Measurements from ENCODE around the gene MGMT.

MGMT gene

GRCh38 chr10:129655007-129655678 is 188.1 kb downstream of the MGMT start:
- Histone ChIP-seq H3K9me3 (ENCODE audit: severe bottlenecking) (no peaks in the 10 kb centered on the region), H3K27me3 (ENCODE audit: insufficient read depth, low read depth, severe bottlenecking) (no peaks in the 10 kb centered on the region), H3K27ac (no peak overlapping the region), H3K36me3 (no peaks in the 10 kb centered on the region), H3K4me3 (ENCODE audit: low read depth, low read length) (no peak overlapping the region)
- TF ChIP-seq CTCF (IDR thresholded peaks at IDR 0.05; ENCODE audit: low read depth, low read length): no peak
- DNase-seq: no peak

DNA sequence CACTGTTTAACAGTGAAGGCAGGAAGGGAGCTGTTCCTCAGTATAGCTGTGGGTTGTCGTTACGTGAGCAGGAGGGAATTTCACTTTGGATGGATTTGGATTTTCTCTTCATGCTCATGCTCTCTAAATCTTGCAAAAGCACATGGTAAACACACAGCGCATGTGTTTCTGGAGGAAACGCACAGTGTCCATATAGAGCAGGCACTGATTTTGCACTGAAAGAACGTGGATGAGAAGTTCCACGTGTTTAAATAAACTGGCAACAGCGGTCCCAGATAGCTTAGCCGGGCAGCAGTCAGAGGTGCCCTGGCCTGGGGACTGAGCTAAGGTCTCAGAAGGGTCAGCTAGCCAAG is 188.6 kb downstream of the MGMT start:
- no peaks in the 10 kb centered on the region for H3K9me3 ChIP-seq (ENCODE audit: severe bottlenecking)
- TF ChIP-seq CTCF (IDR thresholded peaks at IDR 0.05; ENCODE audit: low read depth, low read length): no peak

DNA sequence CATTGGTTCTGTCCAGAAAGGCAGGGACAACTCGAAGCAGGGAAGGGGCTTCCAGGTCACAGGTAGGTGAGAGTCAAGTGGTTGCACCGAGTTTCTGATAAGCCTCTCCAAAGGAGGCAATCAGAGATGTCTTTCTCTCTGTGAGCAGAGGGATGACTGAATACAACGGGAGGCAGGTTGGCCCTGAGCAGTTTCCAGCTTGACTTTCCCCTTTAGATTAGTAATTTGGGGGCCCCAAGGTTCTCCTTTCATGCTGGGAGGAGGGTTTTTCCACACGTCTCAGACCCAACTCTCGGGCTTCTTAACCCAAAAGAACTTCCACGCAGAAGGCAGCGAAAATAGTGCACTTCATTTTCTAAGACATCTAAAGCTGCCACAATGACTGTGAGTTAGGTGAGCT is 189.6 kb downstream of the MGMT start:
- H3K9me3 ChIP-seq (ENCODE audit: severe bottlenecking): no peaks in the 10 kb centered on the region
- H3K36me3 ChIP-seq: no peaks in the 10 kb centered on the region
- no peak overlapping the region for H3K4me3 ChIP-seq (ENCODE audit: low read depth, low read length)
- H3K27me3 ChIP-seq (ENCODE audit: insufficient read depth, low read depth, severe bottlenecking): no peaks in the 10 kb centered on the region
- TF ChIP-seq CTCF (IDR thresholded peaks at IDR 0.05; ENCODE audit: low read depth, low read length): no peak
- no peak overlapping the region for H3K27ac ChIP-seq
- DNase-seq: no peak

More for the DNA sequence above, 188.6 kb downstream of the MGMT start:
- Histone ChIP-seq H3K27ac (no peak overlapping the region), H3K27me3 (ENCODE audit: insufficient read depth, low read depth, severe bottlenecking) (no peaks in the 10 kb centered on the region), H3K36me3 (no peaks in the 10 kb centered on the region), H3K4me3 (ENCODE audit: low read depth, low read length) (no peak overlapping the region)
- no peak for DNase-seq

- Histone ChIP-seq H3K36me3 (no peaks in the 10 kb centered on the region), H3K9me3 (ENCODE audit: severe bottlenecking) (no peaks in the 10 kb centered on the region), H3K27me3 (ENCODE audit: insufficient read depth, low read depth, severe bottlenecking) (no peaks in the 10 kb centered on the region), H3K4me3 (ENCODE audit: low read depth, low read length) (no peak overlapping the region), H3K27ac (no peak overlapping the region)
- no peak for TF ChIP-seq CTCF (IDR thresholded peaks at IDR 0.05; ENCODE audit: low read depth, low read length)
- DNase-seq: no peak
Measured at GRCh38 chr10:129657297-129658017, 190.4 kb downstream of the MGMT start.

GRCh38 chr10:129658376-129659072 is 191.5 kb downstream of the MGMT start:
- Histone ChIP-seq H3K4me3 (ENCODE audit: low read depth, low read length) (no peak overlapping the region), H3K36me3 (no peaks in the 10 kb centered on the region), H3K27me3 (ENCODE audit: insufficient read depth, low read depth, severe bottlenecking) (no peaks in the 10 kb centered on the region), H3K9me3 (ENCODE audit: severe bottlenecking) (no peaks in the 10 kb centered on the region), H3K27ac (no peak overlapping the region)
- peak; percentile 55 for DNase-seq
- peak; percentile 75 for TF ChIP-seq CTCF (IDR thresholded peaks at IDR 0.05; ENCODE audit: low read depth, low read length)
